Measurements from ENCODE around the gene METTL8.

- TF ChIP-seq POLR2A (IDR thresholded peaks at IDR 0.05) (no peak), CTCF (IDR thresholded peaks at IDR 0.05) (no peak)
Observed at GRCh38 chr2:171482877-171483276, 49.1 kb upstream of the METTL8 start.

All from thyroid gland (tissue), 4 donors.